ENCODE results near the gene FTO.

DNA sequence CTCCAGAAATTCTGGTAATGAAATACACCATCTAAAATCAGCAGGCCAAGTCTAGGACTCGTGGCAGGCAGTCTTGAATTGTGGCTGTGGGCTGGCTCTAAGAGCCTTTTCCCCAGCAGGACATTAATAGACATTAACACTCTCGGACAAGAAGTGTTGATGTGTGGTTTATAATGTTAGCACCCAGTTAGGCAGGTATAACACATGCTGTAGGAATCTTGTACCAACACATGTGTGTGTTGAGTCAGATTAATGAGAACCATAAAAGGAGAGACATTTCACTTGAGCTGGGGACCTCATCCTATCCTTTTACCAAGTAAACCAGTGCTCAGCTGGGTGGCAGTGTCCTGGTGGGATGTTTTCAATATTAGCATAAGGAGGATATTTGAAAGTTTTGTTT, 264.5 kb downstream of the FTO start:
- TF ChIP-seq, protein P1, sequence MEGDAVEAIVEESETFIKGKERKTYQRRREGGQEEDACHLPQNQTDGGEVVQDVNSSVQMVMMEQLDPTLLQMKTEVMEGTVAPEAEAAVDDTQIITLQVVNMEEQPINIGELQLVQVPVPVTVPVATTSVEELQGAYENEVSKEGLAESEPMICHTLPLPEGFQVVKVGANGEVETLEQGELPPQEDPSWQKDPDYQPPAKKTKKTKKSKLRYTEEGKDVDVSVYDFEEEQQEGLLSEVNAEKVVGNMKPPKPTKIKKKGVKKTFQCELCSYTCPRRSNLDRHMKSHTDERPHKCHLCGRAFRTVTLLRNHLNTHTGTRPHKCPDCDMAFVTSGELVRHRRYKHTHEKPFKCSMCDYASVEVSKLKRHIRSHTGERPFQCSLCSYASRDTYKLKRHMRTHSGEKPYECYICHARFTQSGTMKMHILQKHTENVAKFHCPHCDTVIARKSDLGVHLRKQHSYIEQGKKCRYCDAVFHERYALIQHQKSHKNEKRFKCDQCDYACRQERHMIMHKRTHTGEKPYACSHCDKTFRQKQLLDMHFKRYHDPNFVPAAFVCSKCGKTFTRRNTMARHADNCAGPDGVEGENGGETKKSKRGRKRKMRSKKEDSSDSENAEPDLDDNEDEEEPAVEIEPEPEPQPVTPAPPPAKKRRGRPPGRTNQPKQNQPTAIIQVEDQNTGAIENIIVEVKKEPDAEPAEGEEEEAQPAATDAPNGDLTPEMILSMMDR (IDR thresholded peaks at IDR 0.05), result no peak
- TF ChIP-seq POLR2A (IDR thresholded peaks at IDR 0.05), result no peak

Measured in tibial nerve (tissue), 3 donors.